GM18508 (cell line): ENCODE results near the gene CRNKL1.

Experiments used
- ATAC-seq: cut with Tn5 transposase; IDR thresholded peaks from one replicate; pipeline ENCODE4 v1.9.1; 2021; ENCODE audit warnings: moderate number of reproducible peaks; ENCODE audit not compliant: insufficient read depth, unreplicated experiment

Gene CRNKL1

DNA sequence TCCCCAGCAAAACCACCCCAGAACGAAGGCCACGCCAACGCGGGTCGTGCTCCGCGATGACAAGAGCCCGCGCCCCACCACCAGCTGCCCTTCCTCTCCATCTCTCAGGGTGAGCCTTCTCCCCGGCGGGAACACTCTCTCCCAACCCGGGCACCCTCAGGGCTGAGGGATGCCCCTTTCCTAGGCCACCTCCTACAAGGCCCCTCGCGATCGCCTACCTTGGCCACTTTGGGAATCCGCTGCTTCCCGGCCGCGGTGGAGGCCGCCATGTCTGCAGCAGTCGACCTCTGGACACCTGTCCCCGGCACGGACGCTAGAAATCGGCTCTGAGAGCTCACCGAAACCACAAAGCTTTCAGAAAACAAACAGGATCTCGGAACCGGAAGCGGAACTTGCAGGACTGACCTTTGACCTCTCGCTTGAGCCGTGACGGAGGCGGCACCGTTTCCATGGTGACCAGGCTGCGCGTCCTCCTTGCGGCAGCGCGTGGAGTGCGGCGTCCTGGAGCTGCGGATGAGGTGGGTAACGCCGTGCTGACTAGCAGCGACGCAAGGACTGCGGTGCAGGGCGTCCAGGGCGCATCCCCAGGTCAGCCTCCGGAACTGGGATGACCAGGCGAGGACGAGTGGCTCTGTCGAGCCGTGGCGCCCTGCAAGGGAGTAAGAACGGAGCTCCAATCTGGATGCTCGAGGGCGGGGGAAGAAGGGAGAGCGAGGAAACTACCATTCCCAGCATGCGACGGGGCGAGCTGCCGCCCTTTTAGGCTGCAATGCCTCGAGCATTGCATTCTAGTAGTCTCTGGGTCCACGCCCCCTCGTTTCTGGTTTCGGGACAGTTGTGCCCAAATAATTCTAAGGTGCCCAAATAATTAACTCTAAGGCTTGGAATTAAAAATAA is at the start of gene CRNKL1, which contains the start of gene CFAP61:
Gene CRNKL1, minus strand, starts transcription at position 393 of the 897 bp plus-strand sequence. Its CDS starts 124 bp downstream, at position 269.
Gene CFAP61, plus strand, starts transcription at position 459 of the 897 bp plus-strand sequence. CDS start 4,122 bp downstream, outside the sequence.
- peak; percentile 85 for ATAC-seq

DNA sequence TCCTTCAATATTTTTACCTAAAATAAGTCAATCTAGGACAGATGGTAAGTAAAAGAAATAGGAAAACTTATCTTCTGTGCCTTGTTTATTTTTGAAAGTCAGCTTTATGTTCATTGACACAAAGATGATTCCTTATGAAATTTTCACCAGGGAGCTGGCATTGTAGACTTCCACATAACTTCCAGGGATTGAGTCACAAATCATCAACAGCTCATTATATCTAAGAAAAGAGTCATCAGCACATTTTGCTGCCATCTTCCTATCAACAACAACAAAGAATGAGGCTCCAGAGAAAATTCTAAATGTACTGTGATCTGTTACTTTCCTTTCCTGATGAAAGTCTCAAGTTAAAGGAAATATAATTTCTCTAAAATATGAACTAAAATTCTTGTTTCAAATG is 48.6 kb upstream of the CRNKL1 start:
- no peak for ATAC-seq

- ATAC-seq: no peak
Observed at GRCh38 chr20:20096421-20096820, 44.2 kb upstream of the CRNKL1 start.

- ATAC-seq: no peak
Observed at GRCh38 chr20:20095114-20095872, 43.0 kb upstream of the CRNKL1 start.

DNA sequence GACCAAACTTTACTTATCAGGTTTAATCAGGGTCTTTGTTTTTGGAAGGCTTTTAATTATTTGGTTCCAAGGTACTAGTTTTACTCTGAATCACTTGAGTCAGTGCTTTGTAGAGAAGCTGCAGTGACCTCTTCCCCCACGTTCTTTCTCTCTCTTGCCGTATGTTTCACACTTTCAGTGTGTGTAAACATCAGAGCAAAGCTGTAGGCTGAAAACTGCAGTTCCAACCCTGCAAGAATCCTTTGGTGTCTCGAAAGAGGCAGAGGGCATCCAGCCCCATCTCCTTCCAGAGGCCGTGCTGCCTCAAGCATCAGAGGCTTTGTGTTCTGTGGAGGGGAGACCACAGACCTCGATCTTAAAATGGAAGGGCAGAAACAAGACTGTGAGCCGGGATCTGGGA is 42.1 kb upstream of the CRNKL1 start:
- ATAC-seq: no peak

GRCh38 chr20:20092827-20093226 is 40.6 kb upstream of the CRNKL1 start:
- no peak for ATAC-seq

DNA sequence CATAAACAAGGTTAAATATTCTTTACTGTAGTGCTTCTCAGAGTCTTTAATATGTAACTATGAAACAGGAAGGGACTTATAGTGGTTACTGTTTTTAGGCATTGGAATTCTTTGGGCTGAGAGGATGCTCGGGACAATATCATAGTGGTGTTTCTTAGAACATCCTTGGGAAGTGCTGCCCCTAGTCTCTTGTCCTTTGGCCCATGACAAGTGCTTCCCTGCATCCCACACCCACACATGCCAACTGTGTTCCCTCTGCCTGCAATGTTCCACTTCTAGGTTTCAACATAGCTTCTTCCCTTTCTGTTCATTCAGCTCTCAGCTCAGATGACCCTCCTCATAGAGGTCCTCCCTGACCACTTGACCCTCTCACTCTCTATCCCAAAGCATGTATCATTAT is 37.7 kb upstream of the CRNKL1 start:
- ATAC-seq: no peak

DNA sequence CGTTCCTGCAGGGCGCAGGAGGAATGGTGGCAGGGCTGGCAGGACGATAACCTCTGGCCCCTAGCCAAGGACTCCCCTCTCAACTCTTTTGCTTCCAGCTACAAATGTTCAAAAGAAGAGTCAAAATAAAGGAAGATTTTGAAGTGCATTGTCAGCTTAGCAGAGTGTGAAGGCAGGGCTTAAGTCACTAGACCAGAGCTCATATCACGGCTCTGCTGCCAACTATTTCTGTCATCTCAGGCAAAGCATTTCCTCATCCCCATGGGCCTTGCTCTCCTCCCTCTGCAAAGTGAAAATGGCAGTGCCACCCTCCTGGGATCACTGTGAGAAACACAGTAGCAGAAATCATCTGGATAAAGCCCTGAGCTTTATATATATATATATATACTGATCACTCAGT is 36.8 kb upstream of the CRNKL1 start:
- ATAC-seq: no peak

- no peak for ATAC-seq
Observed at GRCh38 chr20:20085812-20086211, 33.5 kb upstream of the CRNKL1 start.

DNA sequence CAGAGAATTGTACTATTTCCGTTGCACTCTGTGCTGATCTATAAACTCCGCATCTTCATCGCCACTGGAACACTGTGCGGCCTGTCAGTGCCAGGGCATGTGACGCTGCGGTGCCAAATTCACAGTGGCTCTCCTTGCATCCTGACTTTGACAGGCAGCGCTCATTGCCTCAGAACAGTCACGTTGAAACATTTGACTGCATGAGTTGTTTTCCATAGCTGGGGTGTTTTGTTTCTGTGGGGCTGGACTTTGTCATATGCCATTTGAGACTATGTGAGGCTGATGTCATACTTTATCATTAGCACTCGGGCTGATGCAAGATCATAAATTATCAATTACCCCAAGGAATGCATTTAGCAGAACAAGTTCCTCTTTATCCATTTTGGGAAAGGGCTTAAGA is 32.8 kb upstream of the CRNKL1 start:
- no peak for ATAC-seq

- ATAC-seq: no peak
Observed at GRCh38 chr20:20084296-20084752, 32.1 kb upstream of the CRNKL1 start.

DNA sequence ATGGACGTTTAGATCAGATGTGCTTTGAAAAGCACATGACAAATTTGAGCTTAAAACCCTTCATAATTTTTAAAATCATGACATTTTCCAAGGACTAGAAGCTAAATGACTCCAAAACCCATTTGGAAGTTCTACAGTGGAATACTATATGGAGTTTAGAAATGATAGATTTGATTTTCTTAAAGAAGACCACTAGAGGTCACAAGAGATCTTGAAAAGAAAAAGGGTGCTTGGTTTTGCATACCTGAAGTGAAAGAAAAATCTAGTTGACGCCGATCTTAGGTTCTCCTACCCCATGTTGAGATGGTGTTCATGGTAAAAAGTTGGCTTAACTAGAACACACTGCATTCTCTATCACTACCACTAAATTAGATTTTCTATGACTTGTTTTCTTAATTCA is 31.5 kb upstream of the CRNKL1 start:
- no peak for ATAC-seq

DNA sequence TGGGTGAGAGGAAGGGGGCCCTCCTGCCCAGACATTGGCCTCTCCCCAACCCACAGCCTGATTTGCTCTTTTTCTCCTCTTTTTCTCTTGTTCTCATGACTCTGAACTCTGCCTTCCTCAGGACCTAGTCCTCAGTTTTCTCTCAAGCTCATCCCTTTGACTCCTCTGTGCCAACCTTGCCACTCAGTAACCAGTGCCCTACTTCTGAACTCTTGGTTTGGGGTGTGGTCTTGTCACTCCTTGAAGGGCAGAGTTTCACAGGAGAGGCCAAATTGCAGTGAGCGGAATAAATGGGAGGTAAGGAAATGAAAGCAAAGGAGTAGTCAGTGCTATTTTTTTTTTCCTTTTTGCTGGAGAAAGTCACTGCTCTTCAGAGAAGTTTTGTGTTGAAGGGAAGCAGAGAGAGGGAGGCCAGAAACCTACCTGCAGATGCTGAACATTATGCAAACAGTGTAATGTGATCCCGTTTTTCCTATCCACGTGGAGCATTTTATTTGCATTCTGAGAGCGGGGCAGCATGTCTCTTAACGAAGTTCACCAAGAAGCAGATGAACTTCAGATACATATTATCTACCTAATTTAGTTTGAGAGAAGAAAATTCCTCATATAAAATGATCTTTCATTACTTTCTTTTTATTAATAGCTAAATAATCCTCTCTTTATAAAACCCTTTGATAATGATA is 27.0 kb upstream of the CRNKL1 start:
- ATAC-seq: no peak

DNA sequence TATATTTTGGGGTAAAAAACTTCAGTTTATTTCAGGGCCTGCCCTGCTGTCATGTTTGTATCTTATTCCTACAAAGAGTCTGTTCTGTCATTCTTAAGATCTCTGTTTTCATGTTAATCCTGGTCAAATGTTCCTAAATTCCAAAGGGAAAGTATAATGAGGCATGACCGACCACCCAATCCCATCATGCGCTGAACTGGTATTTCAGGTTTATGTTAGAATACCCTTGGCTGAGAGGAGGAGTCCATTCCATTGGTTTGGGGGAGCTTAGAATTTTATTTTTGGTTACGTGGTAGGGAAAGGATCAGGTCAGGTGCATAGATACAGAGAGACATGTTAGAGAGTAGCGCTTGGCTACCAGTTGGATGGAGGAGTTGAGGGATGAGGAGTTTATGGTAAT is 25.8 kb upstream of the CRNKL1 start:
- no peak for ATAC-seq

DNA sequence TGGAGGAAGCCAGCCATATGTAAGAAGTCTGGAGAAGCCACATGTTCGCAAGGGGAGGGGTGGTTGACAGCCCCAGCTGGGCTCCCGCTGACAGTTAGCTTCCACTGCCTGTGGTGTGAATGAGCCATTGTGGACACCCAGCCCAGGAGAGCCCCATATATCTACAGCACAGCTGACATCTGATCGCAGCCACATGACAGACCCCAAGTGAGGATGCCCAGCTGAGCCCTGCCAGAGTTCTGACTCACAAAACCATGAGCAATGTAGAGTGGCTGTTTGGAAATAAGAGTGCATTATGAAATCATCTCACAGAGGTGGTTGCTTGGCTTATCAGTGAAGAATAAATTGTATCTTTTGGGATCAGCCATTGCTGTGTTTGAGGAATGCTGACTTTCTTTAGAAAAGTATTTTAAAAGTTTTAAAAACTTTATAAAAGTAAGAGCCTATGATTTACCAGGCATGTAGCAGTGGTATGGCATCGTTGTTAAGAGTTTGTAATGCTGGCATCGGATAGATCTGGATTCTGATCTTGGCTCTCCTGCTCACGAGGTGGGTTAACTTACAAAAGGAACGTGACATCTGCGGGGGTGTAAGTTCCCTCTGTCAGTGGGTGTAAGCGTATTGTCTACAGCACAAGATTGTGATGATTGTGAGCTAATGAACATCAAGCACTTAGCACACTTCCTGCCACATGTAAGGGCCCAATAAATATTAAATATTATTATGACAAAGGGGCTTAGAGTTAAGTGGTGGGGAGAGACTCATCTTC is 24.2 kb upstream of the CRNKL1 start:
- ATAC-seq: no peak

DNA sequence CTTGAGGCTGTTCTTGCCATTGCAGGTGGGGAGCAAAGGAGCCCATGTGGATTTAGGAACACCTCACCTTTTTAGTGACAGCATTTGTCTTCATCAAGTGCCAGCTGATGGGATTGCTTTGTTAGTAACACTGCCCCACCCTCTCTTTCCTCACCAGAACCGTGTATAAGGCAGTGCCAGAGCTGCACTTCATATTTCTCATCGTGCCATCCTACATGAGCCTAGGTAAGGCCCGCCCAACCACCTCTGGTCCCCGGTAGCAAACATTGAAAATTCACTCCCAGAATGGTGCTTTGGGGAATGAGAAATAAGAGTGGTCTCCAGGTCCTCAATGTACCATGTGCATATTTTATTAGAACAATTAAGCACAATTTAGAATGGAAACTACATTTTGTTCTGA is 22.8 kb upstream of the CRNKL1 start:
- no peak for ATAC-seq

- ATAC-seq: no peak
Observed at GRCh38 chr20:20073801-20074371, 21.6 kb upstream of the CRNKL1 start.

DNA sequence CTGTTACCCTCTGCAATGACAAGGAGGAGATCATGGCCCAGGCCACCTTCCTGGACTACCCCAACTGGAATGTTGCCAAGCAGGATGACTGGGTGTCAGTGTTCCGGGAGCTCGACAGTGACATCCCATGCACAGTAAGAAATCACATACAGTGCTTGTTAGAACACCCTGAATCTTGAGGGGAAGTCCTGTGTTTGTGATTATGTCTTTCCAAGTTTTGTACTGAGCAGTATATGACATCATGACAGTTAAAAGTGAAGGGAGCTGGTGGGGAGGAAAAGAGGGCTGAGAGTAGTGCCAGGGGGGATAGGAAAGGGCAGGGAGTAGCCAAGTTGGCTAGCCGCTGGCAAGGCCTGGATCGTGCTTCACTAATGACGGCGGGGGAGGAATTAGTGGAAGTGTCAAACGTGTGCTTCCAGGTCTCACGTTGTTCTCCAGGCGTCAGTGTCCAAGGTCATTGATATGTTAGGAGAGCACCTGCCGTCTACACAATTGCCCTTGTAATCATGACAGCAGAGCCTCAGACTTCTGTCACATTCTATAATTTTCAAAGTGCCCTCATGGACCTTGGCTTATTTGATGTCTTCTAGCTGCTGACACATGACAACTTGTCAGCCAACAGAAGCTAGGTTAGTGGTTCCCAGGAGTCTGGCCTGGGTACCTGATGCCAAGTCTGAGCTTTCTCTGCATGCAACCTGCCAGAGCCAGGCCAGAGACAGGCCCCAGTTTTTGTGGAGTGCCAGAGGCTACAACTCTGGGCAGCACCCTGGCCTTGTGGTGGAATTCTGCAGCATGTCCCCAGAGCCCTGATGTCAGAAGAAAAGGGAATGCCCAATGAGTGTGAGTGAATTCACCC is 18.8 kb upstream of the CRNKL1 start:
- no peak for ATAC-seq

DNA sequence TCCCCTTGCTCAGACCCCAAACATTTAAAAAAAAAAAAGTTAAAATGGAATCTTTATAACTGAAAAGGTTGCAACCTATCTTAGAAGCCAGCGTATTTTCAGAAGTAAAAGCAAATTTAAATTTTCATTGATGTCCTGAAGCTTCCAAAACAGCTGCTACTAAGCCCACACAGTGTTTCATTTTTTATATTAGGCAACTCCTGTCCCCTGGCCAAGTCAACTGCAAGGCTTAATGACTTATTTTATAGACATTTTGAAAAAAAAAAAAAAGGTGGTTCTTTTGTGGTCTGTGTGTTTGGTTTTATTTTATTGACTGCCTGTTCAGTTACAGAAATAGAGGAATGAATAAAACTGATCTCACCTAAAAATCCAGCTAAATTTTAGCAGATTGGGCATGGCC is 13.1 kb upstream of the CRNKL1 start:
- no peak for ATAC-seq
